ENCODE measurements around the gene SIDT1.

SIDT1 gene

DNA sequence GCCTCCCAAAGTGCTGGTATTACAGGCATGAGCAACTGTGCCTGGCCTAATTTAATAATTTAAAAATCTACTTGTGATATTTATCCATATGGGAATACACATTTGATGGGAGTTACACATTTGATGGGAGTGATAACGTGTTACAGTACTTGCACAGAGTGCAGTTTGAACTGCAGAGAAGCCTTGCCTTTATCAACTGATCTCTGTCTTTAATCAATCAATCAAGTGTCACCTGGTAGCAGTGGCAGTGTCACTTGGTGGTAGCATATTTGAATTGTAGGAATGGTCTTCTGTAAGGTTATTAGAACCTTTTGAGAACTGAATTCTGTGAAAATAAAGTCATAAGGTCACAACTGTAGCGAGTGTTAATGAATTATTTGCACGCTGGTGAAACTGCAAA lies 37.8 kb downstream of the SIDT1 start:
- 100% methylated on average over 2 of the region's 3 CpGs for WGBS (ENCODE audit: insufficient coverage)
- peaks cover 0 to 2% (median 0%) of the 10 kb centered on the region in 4 experiments for H3K36me3 ChIP-seq (ENCODE audit: control insufficient read depth in 4 of 4, insufficient read depth in 4 of 4, low read length in 3 of 4)
- ChIA-PET CTCF (no interaction called here), POLR2A (no interaction called here)
- DNase-seq: no peak
- H3K9me3 ChIP-seq (ENCODE audit: control extremely low read depth in 1 of 5, control insufficient read depth in 4 of 5, insufficient read depth in 2 of 5, low read depth in 1 of 5, low read length in 4 of 5): no peaks in the 10 kb centered on the region
- H3K27me3 ChIP-seq (replicated peaks in 2 of 5; ENCODE audit: control insufficient read depth in 4 of 5, insufficient read depth in 5 of 5, low read length in 4 of 5): no peaks in the 10 kb centered on the region
- no peak overlapping the region for H3K27ac ChIP-seq (ENCODE audit: insufficient read depth in 1 of 2, low read depth in 1 of 2, low read length in 2 of 2, poor library complexity in 1 of 2, severe bottlenecking in 2 of 2)
- no peak overlapping the region for H3K4me3 ChIP-seq (ENCODE audit: control insufficient read depth in 1 of 7, extremely low read depth in 1 of 7, insufficient read depth in 4 of 7, low read depth in 2 of 7, low read length in 6 of 7)
- peaks cover 0 to 2% (median 0%) of the 10 kb centered on the region in 4 experiments for H3K4me1 ChIP-seq (ENCODE audit: control extremely low read depth in 1 of 4, control insufficient read depth in 4 of 4, insufficient read depth in 4 of 4, low read length in 3 of 4)

- Histone ChIP-seq H3K9me3 (ENCODE audit: control extremely low read depth in 1 of 5, control insufficient read depth in 4 of 5, insufficient read depth in 2 of 5, low read depth in 1 of 5, low read length in 4 of 5) (no peaks in the 10 kb centered on the region), H3K27ac (ENCODE audit: insufficient read depth in 1 of 2, low read depth in 1 of 2, low read length in 2 of 2, poor library complexity in 1 of 2, severe bottlenecking in 2 of 2) (no peak overlapping the region), H3K27me3 (replicated peaks in 2 of 5; ENCODE audit: control insufficient read depth in 4 of 5, insufficient read depth in 5 of 5, low read length in 4 of 5) (no peaks in the 10 kb centered on the region), H3K36me3 (ENCODE audit: control insufficient read depth in 4 of 4, insufficient read depth in 4 of 4, low read length in 3 of 4) (peaks cover 0 to 2% (median under 1%) of the 10 kb centered on the region in 4 experiments), H3K4me1 (ENCODE audit: control extremely low read depth in 1 of 4, control insufficient read depth in 4 of 4, insufficient read depth in 4 of 4, low read length in 3 of 4) (no peaks in the 10 kb centered on the region), H3K4me3 (ENCODE audit: control insufficient read depth in 1 of 7, extremely low read depth in 1 of 7, insufficient read depth in 4 of 7, low read depth in 2 of 7, low read length in 6 of 7) (no peak overlapping the region)
- WGBS (ENCODE audit: insufficient coverage): no CpG with 5 or more reads among the region's 2 CpGs
- ChIA-PET CTCF (no interaction called here), POLR2A (no interaction called here)
- no peak for DNase-seq
These were observed 39.0 kb downstream of the SIDT1 start for GRCh38 chr3:113571360-113571759.

GRCh38 chr3:113573728-113574127 lies 41.4 kb downstream of the SIDT1 start:
- ChIA-PET POLR2A (no interaction called here), CTCF (interaction anchor here (1.1 to 6.9 kb wide), 3 partner anchors 13 to 77 kb away, joined by 3 to 61 read pairs (median 4); no protein-coding TSS in a partner anchor)
- Histone ChIP-seq H3K9me3 (ENCODE audit: control extremely low read depth in 1 of 5, control insufficient read depth in 4 of 5, insufficient read depth in 2 of 5, low read depth in 1 of 5, low read length in 4 of 5) (no peaks in the 10 kb centered on the region), H3K4me1 (ENCODE audit: control extremely low read depth in 1 of 4, control insufficient read depth in 4 of 4, insufficient read depth in 4 of 4, low read length in 3 of 4) (no peaks in the 10 kb centered on the region), H3K36me3 (ENCODE audit: control insufficient read depth in 4 of 4, insufficient read depth in 4 of 4, low read length in 3 of 4) (peaks cover 0 to 2% (median under 1%) of the 10 kb centered on the region in 4 experiments), H3K27ac (ENCODE audit: insufficient read depth in 1 of 2, low read depth in 1 of 2, low read length in 2 of 2, poor library complexity in 1 of 2, severe bottlenecking in 2 of 2) (no peak overlapping the region), H3K27me3 (replicated peaks in 2 of 5; ENCODE audit: control insufficient read depth in 4 of 5, insufficient read depth in 5 of 5, low read length in 4 of 5) (no peaks in the 10 kb centered on the region), H3K4me3 (ENCODE audit: control insufficient read depth in 1 of 7, extremely low read depth in 1 of 7, insufficient read depth in 4 of 7, low read depth in 2 of 7, low read length in 6 of 7) (no peak overlapping the region)
- no peak for DNase-seq
- WGBS (ENCODE audit: insufficient coverage): 100% methylated on average over 3 of the region's 3 CpGs

- POLR2A ChIA-PET: no interaction called here
- Histone ChIP-seq H3K4me3 (ENCODE audit: control insufficient read depth in 1 of 7, extremely low read depth in 1 of 7, insufficient read depth in 4 of 7, low read depth in 2 of 7, low read length in 6 of 7) (no peak overlapping the region), H3K9me3 (ENCODE audit: control extremely low read depth in 1 of 5, control insufficient read depth in 4 of 5, insufficient read depth in 2 of 5, low read depth in 1 of 5, low read length in 4 of 5) (no peaks in the 10 kb centered on the region), H3K4me1 (ENCODE audit: control extremely low read depth in 1 of 4, control insufficient read depth in 4 of 4, insufficient read depth in 4 of 4, low read length in 3 of 4) (no peaks in the 10 kb centered on the region), H3K36me3 (ENCODE audit: control insufficient read depth in 4 of 4, insufficient read depth in 4 of 4, low read length in 3 of 4) (peaks cover 0 to 2% (median under 1%) of the 10 kb centered on the region in 4 experiments), H3K27me3 (replicated peaks in 2 of 5; ENCODE audit: control insufficient read depth in 4 of 5, insufficient read depth in 5 of 5, low read length in 4 of 5) (no peaks in the 10 kb centered on the region), H3K27ac (ENCODE audit: insufficient read depth in 1 of 2, low read depth in 1 of 2, low read length in 2 of 2, poor library complexity in 1 of 2, severe bottlenecking in 2 of 2) (no peak overlapping the region)
- 83% methylated on average over 2 of the region's 2 CpGs for WGBS (ENCODE audit: insufficient coverage)
- DNase-seq: no peak
- CTCF ChIA-PET: interaction anchor here (1.1 to 6.9 kb wide), 3 partner anchors 13 to 77 kb away, joined by 3 to 61 read pairs (median 4); no protein-coding TSS in a partner anchor
These were observed 41.9 kb downstream of the SIDT1 start for GRCh38 chr3:113574213-113574612.

DNA sequence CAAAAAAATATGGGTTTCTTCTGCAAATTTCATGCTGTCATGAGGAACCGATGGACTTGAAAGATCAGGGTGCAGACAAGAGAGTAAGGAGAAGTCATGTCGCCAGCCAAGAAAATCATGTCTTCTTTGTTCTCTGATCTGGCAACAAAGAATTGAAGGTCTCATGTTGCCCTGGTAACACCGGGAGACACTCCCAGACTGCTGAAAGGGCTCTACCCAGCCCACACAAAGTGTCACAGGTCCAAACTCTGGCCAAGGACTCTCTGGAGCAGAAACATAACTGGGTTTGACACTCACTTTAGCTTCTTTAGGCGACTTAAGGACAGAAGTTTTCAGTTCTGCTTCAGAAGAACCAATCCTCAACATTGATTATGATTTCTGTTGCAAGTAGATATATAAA lies 42.9 kb downstream of the SIDT1 start:
- ChIA-PET CTCF (interaction anchor here (0.7 to 6.9 kb wide), 4 partner anchors 14 to 82 kb away, joined by 4 to 61 read pairs (median 16); no protein-coding TSS in a partner anchor), POLR2A (no interaction called here)
- H3K27ac ChIP-seq (ENCODE audit: insufficient read depth in 1 of 2, low read depth in 1 of 2, low read length in 2 of 2, poor library complexity in 1 of 2, severe bottlenecking in 2 of 2): no peak overlapping the region
- WGBS (ENCODE audit: insufficient coverage): 62% methylated on average over 3 of the region's 4 CpGs
- no peaks in the 10 kb centered on the region for H3K4me1 ChIP-seq (ENCODE audit: control extremely low read depth in 1 of 4, control insufficient read depth in 4 of 4, insufficient read depth in 4 of 4, low read length in 3 of 4)
- H3K36me3 ChIP-seq (ENCODE audit: control insufficient read depth in 4 of 4, insufficient read depth in 4 of 4, low read length in 3 of 4): peaks cover 0 to 2% (median under 1%) of the 10 kb centered on the region in 4 experiments
- no peaks in the 10 kb centered on the region for H3K27me3 ChIP-seq (replicated peaks in 2 of 5; ENCODE audit: control insufficient read depth in 4 of 5, insufficient read depth in 5 of 5, low read length in 4 of 5)
- H3K4me3 ChIP-seq (ENCODE audit: control insufficient read depth in 1 of 7, extremely low read depth in 1 of 7, insufficient read depth in 4 of 7, low read depth in 2 of 7, low read length in 6 of 7): no peak overlapping the region
- H3K9me3 ChIP-seq (ENCODE audit: control extremely low read depth in 1 of 5, control insufficient read depth in 4 of 5, insufficient read depth in 2 of 5, low read depth in 1 of 5, low read length in 4 of 5): no peaks in the 10 kb centered on the region
- no peak for DNase-seq

GRCh38 chr3:113585228-113585627 lies 52.9 kb downstream of the SIDT1 start:
- Histone ChIP-seq H3K4me3 (ENCODE audit: control insufficient read depth in 1 of 7, extremely low read depth in 1 of 7, insufficient read depth in 4 of 7, low read depth in 2 of 7, low read length in 6 of 7) (no peak overlapping the region), H3K27ac (ENCODE audit: insufficient read depth in 1 of 2, low read depth in 1 of 2, low read length in 2 of 2, poor library complexity in 1 of 2, severe bottlenecking in 2 of 2) (no peak overlapping the region), H3K27me3 (replicated peaks in 2 of 5; ENCODE audit: control insufficient read depth in 4 of 5, insufficient read depth in 5 of 5, low read length in 4 of 5) (no peaks in the 10 kb centered on the region), H3K4me1 (ENCODE audit: control extremely low read depth in 1 of 4, control insufficient read depth in 4 of 4, insufficient read depth in 4 of 4, low read length in 3 of 4) (peaks cover 0 to 5% (median 0%) of the 10 kb centered on the region in 4 experiments), H3K9me3 (ENCODE audit: control extremely low read depth in 1 of 5, control insufficient read depth in 4 of 5, insufficient read depth in 2 of 5, low read depth in 1 of 5, low read length in 4 of 5) (no peaks in the 10 kb centered on the region), H3K36me3 (ENCODE audit: control insufficient read depth in 4 of 4, insufficient read depth in 4 of 4, low read length in 3 of 4) (peaks cover 0 to 6% (median 3%) of the 10 kb centered on the region in 4 experiments)
- ChIA-PET POLR2A (no interaction called here), CTCF (interaction anchor here (1.2 kb wide), 1 partner anchor 88 kb away, joined by 3 read pairs; no protein-coding TSS in a partner anchor)
- WGBS (ENCODE audit: insufficient coverage): 0% methylated on average over 1 of the region's 1 CpG
- DNase-seq: no peak

DNA sequence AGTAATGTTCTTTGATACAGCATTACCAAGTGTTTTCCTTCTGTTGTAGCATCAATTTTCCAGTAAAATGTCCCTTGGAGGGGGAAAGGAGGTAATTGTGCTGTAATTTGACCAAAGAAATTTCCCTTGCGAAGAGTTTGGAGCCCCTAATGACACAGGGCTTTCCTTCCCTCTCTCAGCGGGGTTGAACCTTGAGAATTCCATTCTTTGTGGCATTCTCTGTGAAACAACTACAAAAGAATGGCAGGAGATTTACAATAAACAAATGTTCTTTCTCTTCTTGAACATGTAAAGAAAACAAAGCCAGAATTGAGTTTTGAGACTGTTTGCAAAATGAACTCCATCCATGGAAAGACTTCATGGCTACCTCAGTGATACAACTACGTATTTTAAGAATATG lies 53.4 kb downstream of the SIDT1 start:
- POLR2A ChIA-PET: no interaction called here
- H3K27ac ChIP-seq (ENCODE audit: insufficient read depth in 1 of 2, low read depth in 1 of 2, low read length in 2 of 2, poor library complexity in 1 of 2, severe bottlenecking in 2 of 2): no peak overlapping the region
- peaks cover 0 to 6% (median 3%) of the 10 kb centered on the region in 4 experiments for H3K36me3 ChIP-seq (ENCODE audit: control insufficient read depth in 4 of 4, insufficient read depth in 4 of 4, low read length in 3 of 4)
- H3K4me3 ChIP-seq (ENCODE audit: control insufficient read depth in 1 of 7, extremely low read depth in 1 of 7, insufficient read depth in 4 of 7, low read depth in 2 of 7, low read length in 6 of 7): no peak overlapping the region
- H3K9me3 ChIP-seq (ENCODE audit: control extremely low read depth in 1 of 5, control insufficient read depth in 4 of 5, insufficient read depth in 2 of 5, low read depth in 1 of 5, low read length in 4 of 5): no peaks in the 10 kb centered on the region
- 92% methylated on average over 2 of the region's 3 CpGs for WGBS (ENCODE audit: insufficient coverage)
- H3K27me3 ChIP-seq (replicated peaks in 2 of 5; ENCODE audit: control insufficient read depth in 4 of 5, insufficient read depth in 5 of 5, low read length in 4 of 5): no peaks in the 10 kb centered on the region
- CTCF ChIA-PET: interaction anchor here (1.2 kb wide), 1 partner anchor 89 kb away, joined by 3 read pairs; no protein-coding TSS in a partner anchor
- H3K4me1 ChIP-seq (ENCODE audit: control extremely low read depth in 1 of 4, control insufficient read depth in 4 of 4, insufficient read depth in 4 of 4, low read length in 3 of 4): no peaks in the 10 kb centered on the region
- no peak for DNase-seq
